GM06990 (cell line): ENCODE data around the gene KLLN.

Experiments used
- DNase-seq: peaks from one replicate; pipeline ENCODE4 v3.0.0-alpha.2; 2011; ENCODE audit not compliant: insufficient read length; ENCODE audit errors: extremely low read depth
- H3K27me3 ChIP-seq: replicated peaks from 2 replicates; pipeline ENCODE4 v1.6.0; 2011; ENCODE audit warnings: low read length; ENCODE audit not compliant: control insufficient read depth, insufficient read depth
- H3K36me3 ChIP-seq: 2 replicates; pipeline ENCODE4 v1.5.1; 2011; ENCODE audit warnings: low read length; ENCODE audit not compliant: control insufficient read depth, insufficient read depth
- H3K4me3 ChIP-seq: replicated peaks from 2 replicates; pipeline ENCODE4 v1.5.1; 2011; ENCODE audit warnings: low read depth, mild to moderate bottlenecking, control low read depth, low read length
- CTCF ChIP-seq: IDR thresholded peaks from 2 replicates; pipeline ENCODE4 v1.5.1; 2011; ENCODE audit warnings: low read length, control low read depth, mild to moderate bottlenecking, inconsistent platforms; ENCODE audit not compliant: insufficient read depth, poor library complexity, severe bottlenecking

KLLN gene

GRCh38 chr10:87816898-87817608, 46.3 kb downstream of the KLLN start:
- no peak for TF ChIP-seq CTCF
- Histone ChIP-seq H3K27me3 (no peaks in the 10 kb centered on the region), H3K4me3 (peak overlapping the region; percentile 80), H3K36me3 (peaks cover 4% of the 10 kb centered on the region)
- DNase-seq: peak; percentile 32

GRCh38 chr10:87816163-87816897, 47.0 kb downstream of the KLLN start:
- Histone ChIP-seq H3K4me3 (peak overlapping the region; percentile 80), H3K27me3 (no peaks in the 10 kb centered on the region), H3K36me3 (peaks cover 4% of the 10 kb centered on the region)
- no peak for DNase-seq
- TF ChIP-seq CTCF: peak; percentile 7
